Occipital lobe (tissue), 2 donors: Measurements from ENCODE around the gene DDX47. TPM values are rescaled to one million over a fixed set of nuclear protein-coding genes. Genes with fewer than 3 reads are reported as not detected.

Experiments
- DNase-seq: peaks from one replicate; lab custom pipeline; 2025; lab: John Stamatoyannopoulos, UW
- total RNA-seq: library from RNA; depleted of rRNA; stranded (reverse); fragments of >200 nt; gene quantifications from one replicate; pipeline ENCODE4 v1.2.3, GENCODE V29; 2014

DDX47 gene
- 65.8 TPM for total RNA-seq

GRCh38 chr12:12813120-12814101, at the start of gene DDX47:
Gene DDX47, plus strand, starts transcription at chr12:12813346. Its CDS starts 22 bp downstream, at chr12:12813368.
- peak; percentile 81 for DNase-seq

GRCh38 chr12:12764824-12765223, 48.3 kb upstream of the DDX47 start:
- no peak for DNase-seq

- DNase-seq = no peak
These were observed 42.9 kb upstream of the DDX47 start for GRCh38 chr12:12770262-12770661.

- DNase-seq = no peak
These were observed 38.4 kb upstream of the DDX47 start for GRCh38 chr12:12774791-12775190.

DNA sequence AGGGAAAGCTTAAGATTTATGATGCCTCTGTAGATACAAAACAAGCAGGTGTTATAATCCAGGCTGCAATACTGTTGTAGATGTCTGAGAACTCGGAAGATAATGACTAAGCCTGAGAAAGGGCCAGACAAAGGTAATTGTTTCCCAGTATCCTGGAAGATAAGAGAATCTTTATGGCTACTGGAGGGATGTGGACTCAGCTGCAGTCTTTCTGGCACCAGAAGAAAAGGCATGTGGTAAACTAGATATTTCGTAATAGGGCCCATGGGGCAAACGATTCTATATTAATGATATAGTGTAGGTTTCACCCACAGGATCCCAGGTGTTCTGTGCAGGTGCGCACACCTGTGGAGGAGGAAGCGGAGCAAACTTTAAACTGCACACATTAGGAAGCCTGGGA, 36.9 kb upstream of the DDX47 start:
- no peak for DNase-seq

DNA sequence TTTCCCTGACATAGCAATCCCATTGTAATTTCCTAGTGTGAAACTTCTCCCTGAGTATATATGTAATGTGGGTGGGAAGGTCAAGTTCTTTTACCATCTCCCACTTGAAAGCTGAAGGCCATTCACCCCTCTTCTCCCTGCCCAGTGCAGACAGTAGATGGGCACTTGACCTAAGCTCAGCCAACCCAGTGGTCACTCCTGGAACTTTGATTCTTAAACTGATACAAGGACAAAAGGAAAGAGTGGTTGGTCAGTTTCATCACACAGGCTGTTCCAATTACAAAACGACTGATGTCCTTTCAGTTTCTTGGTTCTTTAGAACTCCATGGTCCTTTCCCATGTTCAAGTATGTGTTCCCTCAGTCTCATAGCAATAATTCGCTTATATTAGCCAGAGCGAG, 36.1 kb upstream of the DDX47 start:
- no peak for DNase-seq

DNA sequence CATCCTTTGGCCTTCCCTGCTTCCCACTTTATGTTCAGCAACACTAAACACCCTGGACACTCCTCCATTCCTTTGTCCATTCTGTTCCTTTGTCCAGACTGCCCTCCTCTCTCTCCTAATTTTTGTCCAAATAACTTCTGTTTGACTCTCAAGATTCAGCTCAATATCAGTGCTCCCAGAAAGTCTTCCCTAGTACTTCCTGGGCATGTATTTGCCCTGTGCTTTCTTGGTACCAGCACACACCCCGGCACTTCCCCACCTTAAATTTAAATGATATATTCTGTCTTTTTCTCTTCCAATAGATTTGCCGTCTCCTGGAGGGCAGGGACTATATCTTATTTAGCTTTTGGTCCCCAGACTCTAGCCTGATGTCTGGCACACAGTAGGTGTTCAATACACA, 34.1 kb upstream of the DDX47 start:
- no peak for DNase-seq

DNA sequence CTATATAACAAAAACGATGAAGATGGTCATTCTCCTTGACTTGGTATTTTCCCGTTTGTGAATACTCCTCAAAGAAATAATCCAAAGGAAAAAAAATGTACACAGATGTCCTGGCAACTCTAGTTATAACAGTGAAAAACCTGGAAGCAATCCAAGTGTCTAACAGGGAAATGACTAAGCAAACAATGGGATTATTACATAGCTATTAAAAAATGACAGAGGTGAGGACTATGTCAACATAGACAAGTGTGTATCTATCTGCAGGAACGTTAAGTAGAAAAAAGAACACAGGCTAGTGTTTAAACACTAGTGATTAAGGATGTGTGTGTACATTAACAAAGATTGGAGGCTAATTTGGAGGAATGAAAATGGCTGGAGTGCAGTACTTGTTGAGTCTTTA, 33.6 kb upstream of the DDX47 start:
- no peak for DNase-seq

DNA sequence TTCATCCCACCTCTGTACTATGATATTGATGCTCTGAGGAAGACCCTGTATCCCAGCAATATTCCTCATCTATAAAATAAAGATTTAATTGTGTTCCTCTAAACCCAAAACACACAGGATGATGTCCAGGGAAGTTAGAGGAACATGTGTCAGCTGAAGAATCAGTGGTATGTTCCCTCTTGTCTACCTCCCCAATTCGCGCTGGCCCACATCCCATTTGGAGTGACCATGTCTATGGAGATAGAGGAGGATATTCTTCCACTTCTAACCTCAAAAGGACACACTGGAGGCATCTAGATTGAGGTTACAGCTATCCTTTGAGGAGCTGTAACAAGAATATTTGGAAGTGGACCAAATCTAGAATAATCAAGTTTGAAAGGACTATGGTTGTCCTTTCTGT, 29.0 kb upstream of the DDX47 start:
- no peak for DNase-seq

DNA sequence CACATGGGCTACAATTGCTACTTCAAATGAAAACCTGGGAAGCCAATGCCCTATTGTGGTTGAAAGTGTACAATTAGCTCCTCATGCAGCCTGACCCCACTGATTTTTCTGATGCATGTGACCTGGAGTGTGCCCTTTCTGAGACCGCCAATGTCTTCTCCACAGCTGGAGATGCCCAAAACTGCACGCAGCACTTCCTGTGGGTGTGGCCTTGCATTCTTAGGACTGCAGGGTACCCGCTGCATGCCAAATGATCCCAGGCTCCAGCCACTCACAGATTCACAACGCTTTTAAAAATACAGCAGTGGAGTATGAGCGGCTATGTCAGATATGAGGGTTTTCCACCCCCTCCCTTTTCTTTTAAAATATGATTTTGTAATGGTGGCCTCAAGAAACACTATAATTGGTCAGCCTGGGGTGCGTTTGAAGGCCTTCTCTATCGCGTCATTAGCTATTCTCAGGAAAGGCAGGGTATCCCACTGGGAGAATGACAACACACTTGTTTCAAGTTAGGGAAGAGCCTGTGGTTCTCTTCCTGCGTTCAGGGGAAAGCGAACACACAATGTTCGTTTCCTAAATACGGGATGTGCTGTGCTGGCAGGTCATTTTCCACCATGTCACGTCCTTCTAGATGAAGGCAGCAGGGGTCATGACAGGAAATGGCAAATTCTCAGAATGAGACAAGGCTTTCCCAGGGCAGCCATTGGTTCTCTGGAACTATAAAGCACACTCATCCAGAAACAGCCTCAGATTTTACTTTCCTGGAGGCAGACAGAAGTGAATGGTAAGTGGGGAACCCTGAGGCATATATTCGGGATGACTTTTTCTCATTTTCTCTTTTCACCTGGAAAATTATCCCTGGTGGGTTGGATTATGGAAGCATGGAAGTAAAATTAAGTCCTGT, 28.0 kb upstream of the DDX47 start, which contains the start of gene APOLD1:
TSS of gene APOLD1 (plus strand) at position 749 of the 904 bp plus-strand sequence. CDS start at position 782, 33 bp downstream.
- DNase-seq = no peak

DNA sequence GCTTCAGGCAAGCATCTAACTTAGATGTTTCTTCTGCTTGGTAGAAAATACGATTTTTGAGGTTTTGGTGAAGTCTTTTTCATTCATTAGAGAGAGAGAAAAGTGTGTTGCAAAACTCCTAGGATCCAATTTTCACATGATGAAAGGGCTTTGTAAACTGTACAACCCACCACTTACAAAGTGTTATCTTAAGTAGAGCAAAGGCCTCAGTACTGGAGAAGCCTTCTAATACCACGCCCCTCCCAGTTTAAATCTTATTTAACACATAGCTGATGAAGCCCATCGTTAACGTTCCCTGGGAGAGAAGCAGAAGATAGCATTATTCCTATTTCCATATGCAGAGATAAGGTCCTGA, 26.8 kb upstream of the DDX47 start:
- DNase-seq = no peak

DNA sequence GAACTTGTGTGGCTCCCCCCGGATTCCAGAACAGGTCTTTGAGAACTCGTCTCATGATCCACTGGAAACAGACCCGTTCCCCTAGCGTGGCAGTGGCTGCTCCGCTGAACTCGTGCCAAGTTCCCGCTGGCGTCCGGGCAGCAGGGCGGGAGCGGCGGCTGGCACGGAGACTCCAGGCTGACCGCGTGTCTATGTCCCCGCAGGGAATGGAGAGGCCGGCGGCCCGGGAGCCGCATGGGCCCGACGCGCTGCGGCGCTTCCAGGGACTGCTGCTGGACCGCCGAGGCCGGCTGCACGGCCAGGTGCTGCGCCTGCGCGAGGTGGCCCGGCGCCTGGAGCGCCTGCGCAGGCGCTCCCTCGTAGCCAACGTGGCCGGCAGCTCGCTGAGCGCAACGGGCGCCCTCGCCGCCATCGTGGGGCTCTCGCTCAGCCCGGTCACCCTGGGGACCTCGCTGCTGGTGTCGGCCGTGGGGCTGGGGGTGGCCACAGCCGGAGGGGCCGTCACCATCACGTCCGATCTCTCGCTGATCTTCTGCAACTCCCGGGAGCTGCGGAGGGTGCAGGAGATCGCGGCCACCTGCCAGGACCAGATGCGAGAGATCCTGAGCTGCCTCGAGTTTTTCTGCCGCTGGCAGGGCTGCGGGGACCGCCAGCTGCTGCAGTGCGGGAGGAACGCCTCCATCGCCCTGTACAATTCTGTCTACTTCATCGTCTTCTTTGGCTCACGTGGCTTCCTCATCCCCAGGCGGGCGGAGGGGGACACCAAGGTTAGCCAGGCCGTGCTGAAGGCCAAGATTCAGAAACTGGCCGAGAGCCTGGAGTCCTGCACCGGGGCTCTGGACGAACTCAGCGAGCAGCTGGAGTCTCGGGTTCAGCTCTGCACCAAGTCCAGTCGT, 26.2 kb upstream of the DDX47 start:
- DNase-seq = peak; percentile 78

DNA sequence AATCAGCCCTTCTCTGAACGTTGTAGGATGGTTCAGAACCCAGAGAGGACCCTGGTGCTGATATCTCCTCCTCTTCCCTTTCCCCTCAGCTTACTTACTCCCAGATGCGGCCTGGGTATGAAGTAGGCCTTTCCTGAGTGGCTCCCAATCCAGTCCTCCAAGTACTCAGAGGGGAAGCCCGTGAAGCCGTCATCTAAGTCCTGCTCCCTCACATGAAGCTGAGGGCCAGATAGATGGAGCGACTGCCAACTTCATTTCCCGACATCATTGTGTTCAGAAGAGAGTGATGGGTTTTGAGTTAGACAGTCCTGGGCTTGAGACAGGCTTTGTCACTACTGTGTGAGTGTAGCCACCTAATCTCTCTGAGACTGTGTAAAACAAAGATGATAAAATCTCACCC, 25.0 kb upstream of the DDX47 start:
- no peak for DNase-seq

GRCh38 chr12:12788675-12789368, 24.3 kb upstream of the DDX47 start:
- no peak for DNase-seq

DNA sequence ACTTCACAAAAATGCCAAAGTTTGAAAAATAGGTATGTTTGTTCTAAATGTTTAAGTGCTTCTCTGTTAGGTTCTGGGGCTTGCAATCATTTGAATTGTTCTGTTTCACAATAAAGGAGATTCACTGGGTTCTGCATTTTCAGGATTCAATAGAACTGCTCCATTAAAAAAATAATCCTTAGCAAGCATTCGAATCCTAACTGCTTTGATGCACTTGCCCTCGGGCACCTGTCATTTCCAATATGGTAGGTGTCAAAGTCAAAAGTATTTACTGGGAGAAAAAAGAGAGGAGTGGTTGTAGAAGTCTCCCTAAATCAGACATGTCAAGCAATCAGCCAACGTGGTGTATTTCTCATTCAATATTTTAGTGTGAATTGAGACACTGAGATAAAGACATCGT, 22.2 kb upstream of the DDX47 start:
- no peak for DNase-seq

- no peak for DNase-seq
These were observed 21.3 kb upstream of the DDX47 start for GRCh38 chr12:12791756-12792369.

- no peak for DNase-seq
These were observed 20.7 kb upstream of the DDX47 start for GRCh38 chr12:12792421-12792820.

GRCh38 chr12:12794686-12795085, 18.5 kb upstream of the DDX47 start:
- DNase-seq = no peak

DNA sequence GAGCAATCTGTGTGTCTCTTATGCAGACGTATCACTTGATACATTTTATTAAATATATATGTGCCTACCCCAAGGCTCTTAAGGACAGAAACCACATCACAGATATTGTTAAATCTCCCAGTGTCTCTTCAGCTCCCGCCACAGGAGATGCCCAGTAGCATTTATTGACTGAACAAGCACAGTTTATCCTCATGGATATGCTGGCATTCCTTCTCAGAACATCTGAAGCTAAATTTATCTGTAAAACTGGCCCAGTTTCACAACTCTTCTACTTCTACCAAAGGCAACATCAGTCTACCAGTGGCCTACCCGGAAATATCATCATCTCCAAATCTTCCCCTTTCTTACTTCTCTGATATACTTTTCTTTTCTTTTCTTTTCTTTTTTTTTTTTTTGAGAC, 17.0 kb upstream of the DDX47 start:
- no peak for DNase-seq
